HG02884 (cell line): Measurements from ENCODE around the gene PKD2L2.
"Not testable (repeated sequence)": the region's sequence is repeated elsewhere in the genome, so short reads cannot be mapped to it uniquely, and the experiment has no call there.

Experiments used
- ATAC-seq: cut with Tn5 transposase; IDR thresholded peaks from one replicate; pipeline ENCODE4 v1.9.1; 2021; ENCODE audit warnings: mild to moderate bottlenecking, moderate library complexity; ENCODE audit not compliant: unreplicated experiment

Gene PKD2L2

GRCh38 chr5:137887831-137888230 is 1.4 kb upstream of the PKD2L2 start:
- ATAC-seq = no peak

- no peak for ATAC-seq
These were observed 793 bp upstream of the PKD2L2 start for GRCh38 chr5:137888466-137888862.

- no peak for ATAC-seq
These were observed 1.6 kb downstream of the PKD2L2 start for GRCh38 chr5:137890845-137891244.

GRCh38 chr5:137891849-137892248 is 2.6 kb downstream of the PKD2L2 start:
- no peak for ATAC-seq

GRCh38 chr5:137894586-137894985 is 5.3 kb downstream of the PKD2L2 start:
- no peak for ATAC-seq

- no peak for ATAC-seq
These were observed 7.3 kb downstream of the PKD2L2 start for GRCh38 chr5:137896560-137896959.

- ATAC-seq = no peak
These were observed 10.2 kb downstream of the PKD2L2 start for GRCh38 chr5:137899493-137899892.

- ATAC-seq = no peak
These were observed 12.0 kb downstream of the PKD2L2 start for GRCh38 chr5:137901011-137901817.

- no peak for ATAC-seq
These were observed 13.3 kb downstream of the PKD2L2 start for GRCh38 chr5:137902408-137903133.

GRCh38 chr5:137914758-137915157 is 25.5 kb downstream of the PKD2L2 start:
- ATAC-seq = no peak

GRCh38 chr5:137916923-137917322 is 27.7 kb downstream of the PKD2L2 start:
- ATAC-seq = no peak

- no peak for ATAC-seq
These were observed 32.7 kb downstream of the PKD2L2 start for GRCh38 chr5:137921931-137922330.

- no peak for ATAC-seq
These were observed 34.6 kb downstream of the PKD2L2 start for GRCh38 chr5:137923856-137924255.

GRCh38 chr5:137932800-137933199 is 43.5 kb downstream of the PKD2L2 start:
- no peak for ATAC-seq

GRCh38 chr5:137933491-137933911 is 44.2 kb downstream of the PKD2L2 start:
- no peak for ATAC-seq

GRCh38 chr5:137935190-137935589 is 45.9 kb downstream of the PKD2L2 start:
- ATAC-seq = peak; percentile 56

- peak; percentile 7 for ATAC-seq
These were observed 46.4 kb downstream of the PKD2L2 start for GRCh38 chr5:137935694-137936093.

- ATAC-seq = no peak
These were observed 48.9 kb downstream of the PKD2L2 start for GRCh38 chr5:137937994-137938750.

GRCh38 chr5:137938751-137939143 is 49.5 kb downstream of the PKD2L2 start:
- ATAC-seq = no peak

- no peak for ATAC-seq
These were observed 50.1 kb downstream of the PKD2L2 start for GRCh38 chr5:137939331-137939730.

- not testable (repeated sequence) for ATAC-seq
These were observed 55.0 kb downstream of the PKD2L2 start for GRCh38 chr5:137944280-137944679.
